Activated CD4-positive, alpha-beta T cell treated with anti-CD3 and anti-CD28 coated beads for 36 hours (primary cell): ENCODE data around the gene DERL2. TPM values are rescaled to one million over a fixed set of nuclear protein-coding genes. Genes with fewer than 3 reads are reported as not detected.
"Not testable (repeated sequence)": the region's sequence is repeated elsewhere in the genome, so short reads cannot be mapped to it uniquely, and the experiment has no call there.

Experiments
- ATAC-seq: fragments of 200-7000 bp; cut with Tn5 transposase; one replicate; pipeline ENCODE4 v1.10.0; 2021; ENCODE audit warnings: mild to moderate bottlenecking, moderate library complexity
- CTCF ChIA-PET: fragments of 350-600 bp; sonication (Branson Sonifier 250); formaldehyde crosslinking; loops from one replicate; lab custom pipeline; 2021; ENCODE audit warnings: antibody characterized with exemption; lab: Charles Lee
- POLR2A ChIA-PET: fragments of 350-600 bp; sonication (Branson Sonifier 250); formaldehyde crosslinking; loops from one replicate; lab custom pipeline; 2021; ENCODE audit warnings: antibody characterized with exemption, inconsistent platforms; lab: Charles Lee
- DNase-seq: peaks from one replicate; pipeline ENCODE4 v3.0.0-alpha.2; 2020
- H3K27ac Mint-ChIP-seq: one replicate; pipeline ENCODE4 v1.8.0; 2021; ENCODE audit warnings: mixed read lengths
- H3K27me3 Mint-ChIP-seq: one replicate; pipeline ENCODE4 v1.8.0; 2021; ENCODE audit warnings: mixed read lengths
- H3K36me3 Mint-ChIP-seq: one replicate; pipeline ENCODE4 v1.8.0; 2021; ENCODE audit warnings: low read depth, mixed read lengths
- H3K4me1 Mint-ChIP-seq: one replicate; pipeline ENCODE4 v1.8.0; 2021; ENCODE audit warnings: mixed read lengths
- H3K4me3 Mint-ChIP-seq: one replicate; pipeline ENCODE4 v1.8.0; 2021; ENCODE audit warnings: mild to moderate bottlenecking, moderate library complexity, mixed read lengths
- H3K9me3 Mint-ChIP-seq: one replicate; pipeline ENCODE4 v1.8.0; 2021; ENCODE audit warnings: low read depth, mixed read lengths
- intact Hi-C, 2 experiments: fragments of 100-400 bp; cut with DNase I in 1 of 2; cut with micrococcal nuclease in 1 of 2; formaldehyde crosslinking; loops; one replicate each; pipeline versions ENCODE4 v1.14.2 to v1.15.1; 2022 to 2024; cut with DNase I, micrococcal nuclease
- total RNA-seq, 2 experiments: library from RNA; stranded (reverse); gene quantifications; one replicate each; pipeline ENCODE4 v1.2.3, GENCODE V29; 2021

The DERL2 gene
- total RNA-seq, 2 experiments from 2014 or later, result 47.7 to 54.9 TPM

DNA sequence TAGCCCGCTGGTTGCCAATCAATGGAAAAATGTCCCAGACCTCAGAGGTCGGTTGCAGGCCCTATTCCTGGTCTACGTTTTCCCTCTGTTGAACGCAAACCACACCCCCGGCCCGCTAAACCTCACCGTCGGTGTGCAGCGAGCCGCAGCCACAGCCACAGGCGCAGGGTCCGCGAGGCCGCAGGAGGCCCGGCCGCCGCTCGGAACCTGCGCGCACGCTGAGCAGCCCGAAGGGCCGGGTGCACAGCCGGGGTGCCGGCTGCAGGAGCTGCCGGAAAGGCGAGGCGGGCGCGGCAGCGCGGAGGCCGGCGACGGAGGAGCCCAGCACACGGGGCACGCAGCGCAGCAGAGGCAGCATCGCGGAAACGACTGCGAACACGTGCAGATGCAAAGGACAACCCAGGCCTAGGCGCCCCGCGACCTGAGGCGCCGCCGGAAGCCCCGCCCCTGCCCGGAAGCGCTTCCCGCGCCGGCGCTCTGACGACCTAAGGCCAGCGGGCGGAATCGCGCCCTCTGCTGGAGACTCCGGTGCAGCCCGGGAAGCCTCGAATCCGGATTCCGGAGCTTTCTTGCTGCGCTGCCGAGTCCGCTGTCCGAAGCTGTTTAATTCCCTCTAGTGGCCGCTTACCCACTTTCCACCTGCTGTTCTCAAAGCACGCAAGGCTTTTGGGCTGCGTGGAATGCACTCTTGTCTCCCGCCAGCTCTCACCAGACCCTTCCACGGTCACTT is 47.1 kb downstream of the DERL2 start, which contains the start of gene C1QBP:
TSS of gene C1QBP (minus strand) at position 440 of the 730 bp plus-strand sequence. CDS start at position 358, 82 bp downstream.
- intact Hi-C loops, result loop anchor here (1.0 to 5.0 kb wide), 14 partner anchors 20 to 1202 kb away; partner anchors contain the start of genes DERL2 (in 2 of the 2), DHX33 (in 2 of the 2), MIS12 (in 2 of the 2) and NUP88 (in 2 of the 2)
- Mint-ChIP-seq H3K27me3 (no peaks in the 10 kb centered on the region), H3K4me1 (peaks cover 44% of the 10 kb centered on the region), H3K36me3 (peaks cover 44% of the 10 kb centered on the region), H3K27ac (peak within 1 kb of the TSS; percentile 92), H3K9me3 (no peaks in the 10 kb centered on the region), H3K4me3 (peak within 1 kb of the TSS; percentile 89)
- CTCF ChIA-PET, result interaction anchor here (0.6 to 2.8 kb wide), 34 partner anchors 9 to 1007 kb away, joined by 3 to 20 read pairs (median 4); partner anchors contain the start of genes DERL2, MIS12, NUP88 and RNF167
- POLR2A ChIA-PET, result interaction anchor here (0.5 to 1.5 kb wide), 7 partner anchors 16 to 1882 kb away, joined by 3 to 11 read pairs (median 3); partner anchors contain the start of genes DHX33, NUP88 and RPAIN
- ATAC-seq, result peak; percentile 92
- peak; percentile 96 for DNase-seq

DNA sequence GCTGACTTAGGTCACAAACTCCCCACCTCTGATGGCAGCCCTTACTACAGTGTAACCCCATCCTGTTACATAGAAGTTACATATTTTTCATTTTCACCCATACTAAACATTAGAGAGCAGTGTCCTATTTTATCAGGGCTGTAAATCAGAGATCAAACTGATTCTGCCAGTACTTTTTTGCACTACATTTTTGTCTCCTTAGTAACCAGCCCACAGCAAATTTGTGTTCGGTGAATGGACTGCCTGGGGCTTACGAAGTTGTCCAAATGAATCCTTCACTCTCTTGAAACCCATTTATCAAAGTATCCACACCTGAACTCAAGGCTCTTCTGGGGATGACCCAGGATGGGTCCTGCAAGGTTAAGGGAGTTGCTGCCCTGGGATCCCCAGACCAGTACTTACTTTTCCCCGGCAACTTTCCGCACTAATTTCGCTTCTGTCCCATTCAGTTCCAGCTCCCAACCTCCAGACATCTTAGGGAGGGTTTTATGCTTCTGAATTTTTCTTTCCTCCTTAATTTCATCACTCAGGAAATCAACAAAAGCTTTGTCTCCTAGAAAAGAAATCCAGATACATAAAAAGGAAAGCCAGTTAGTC is 48.2 kb downstream of the DERL2 start:
- H3K27me3 Mint-ChIP-seq, result no peaks in the 10 kb centered on the region
- H3K27ac Mint-ChIP-seq, result peak overlapping the region; percentile 92
- intact Hi-C loops, result loop anchor here (1.0 to 5.0 kb wide), 7 partner anchors 31 to 1203 kb away; partner anchors contain the start of genes CHRNE (in 1 of the 2), DERL2 (in 1 of the 2), DHX33 (in 1 of the 2) and KIAA0753 (in 1 of the 2)
- H3K9me3 Mint-ChIP-seq, result no peaks in the 10 kb centered on the region
- ATAC-seq (no peak), DNase-seq (no peak)
- H3K36me3 Mint-ChIP-seq, result peaks cover 55% of the 10 kb centered on the region
- ChIA-PET CTCF (interaction anchor here (0.6 to 2.6 kb wide), 4 partner anchors 15 to 1008 kb away, joined by 3 to 19 read pairs (median 10); partner anchors contain the start of genes NUP88 and RPAIN), POLR2A (no interaction called here)
- H3K4me1 Mint-ChIP-seq, result peaks cover 44% of the 10 kb centered on the region
- H3K4me3 Mint-ChIP-seq, result peak overlapping the region; percentile 89

DNA sequence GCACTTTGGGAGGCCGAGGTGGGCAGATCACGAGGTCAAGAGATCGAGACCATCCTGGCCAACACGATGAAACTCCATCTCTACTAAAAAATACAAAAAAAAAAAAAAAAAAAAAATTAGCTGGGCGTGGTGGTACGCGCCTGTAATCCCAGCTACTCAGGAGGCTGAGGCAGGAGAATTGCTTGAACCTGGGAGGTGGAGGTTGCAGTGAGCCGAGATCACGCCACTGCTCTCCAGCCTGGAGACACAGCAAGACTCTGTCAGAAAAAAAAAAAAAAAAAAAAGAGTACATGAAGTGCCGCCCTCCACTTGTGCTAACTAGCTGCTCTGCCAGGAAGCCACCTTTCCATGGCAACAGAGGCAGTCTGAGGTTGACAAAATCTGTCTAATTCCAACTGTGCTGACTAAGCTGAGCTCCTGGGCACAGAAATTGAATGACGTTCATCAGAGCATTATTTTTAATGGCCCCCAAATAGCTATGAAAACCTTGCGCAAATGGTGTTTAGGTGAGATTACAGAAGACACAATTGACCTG is 50.1 kb downstream of the DERL2 start:
- Mint-ChIP-seq H3K27ac (peak overlapping the region; percentile 86), H3K4me3 (peak overlapping the region; percentile 89), H3K4me1 (peaks cover 44% of the 10 kb centered on the region), H3K36me3 (peaks cover 64% of the 10 kb centered on the region)
- H3K9me3 Mint-ChIP-seq, ATAC-seq, H3K27me3 Mint-ChIP-seq: not testable (repeated sequence)
- POLR2A ChIA-PET, result interaction anchor here (0.7 to 1.8 kb wide), 5 partner anchors 10 to 33 kb away, joined by 3 to 6 read pairs (median 5); partner anchors contain the start of genes DHX33, NUP88 and RPAIN
- DNase-seq, result peak; percentile 28
- intact Hi-C loops, result loop anchor here (5.0 kb wide), 4 partner anchors 51 to 534 kb away; partner anchors contain the start of genes CHRNE (in 1 of the 2), DERL2 (in 1 of the 2), MIS12 (in 1 of the 2) and ZNF594 (in 1 of the 2)
- CTCF ChIA-PET, result interaction anchor here (0.5 to 1.3 kb wide), 2 partner anchors 19 to 983 kb away, joined by 3 to 4 read pairs; no protein-coding TSS in a partner anchor

DNA sequence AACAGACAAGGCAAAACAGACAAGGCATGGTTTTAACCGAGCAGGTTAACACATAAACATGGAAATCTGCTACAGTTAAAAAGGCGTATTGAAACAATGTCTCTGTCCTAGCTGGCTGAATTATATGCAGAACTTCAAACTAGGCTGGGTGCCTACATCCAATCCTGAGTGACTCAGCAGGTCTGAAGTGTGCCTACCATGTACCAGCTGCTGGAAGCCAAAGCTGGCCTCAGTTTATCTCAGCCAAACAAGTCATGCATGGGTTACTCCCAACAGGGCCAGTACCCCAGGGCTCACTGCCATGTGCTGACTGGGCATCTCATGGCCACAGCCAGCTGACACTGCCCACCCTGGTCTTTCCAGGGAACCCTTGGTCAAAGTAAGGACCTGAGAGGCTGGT is 51.0 kb downstream of the DERL2 start:
- CTCF ChIA-PET, result no interaction called here
- no peak overlapping the region for H3K4me3 Mint-ChIP-seq
- H3K4me1 Mint-ChIP-seq, result peaks cover 44% of the 10 kb centered on the region
- H3K27ac Mint-ChIP-seq, result peak overlapping the region; percentile 73
- H3K9me3 Mint-ChIP-seq, result no peaks in the 10 kb centered on the region
- H3K27me3 Mint-ChIP-seq, result no peaks in the 10 kb centered on the region
- intact Hi-C loops, result loop anchor here (5.0 kb wide), 4 partner anchors 52 to 533 kb away; partner anchors contain the start of genes CHRNE (in 1 of the 2), DERL2 (in 1 of the 2), MIS12 (in 1 of the 2) and ZNF594 (in 1 of the 2)
- POLR2A ChIA-PET, result interaction anchor here (0.6 kb wide), 1 partner anchor 654 kb away, joined by 3 read pairs; no protein-coding TSS in a partner anchor
- no peak for DNase-seq
- no peak for ATAC-seq
- peaks cover 70% of the 10 kb centered on the region for H3K36me3 Mint-ChIP-seq

DNA sequence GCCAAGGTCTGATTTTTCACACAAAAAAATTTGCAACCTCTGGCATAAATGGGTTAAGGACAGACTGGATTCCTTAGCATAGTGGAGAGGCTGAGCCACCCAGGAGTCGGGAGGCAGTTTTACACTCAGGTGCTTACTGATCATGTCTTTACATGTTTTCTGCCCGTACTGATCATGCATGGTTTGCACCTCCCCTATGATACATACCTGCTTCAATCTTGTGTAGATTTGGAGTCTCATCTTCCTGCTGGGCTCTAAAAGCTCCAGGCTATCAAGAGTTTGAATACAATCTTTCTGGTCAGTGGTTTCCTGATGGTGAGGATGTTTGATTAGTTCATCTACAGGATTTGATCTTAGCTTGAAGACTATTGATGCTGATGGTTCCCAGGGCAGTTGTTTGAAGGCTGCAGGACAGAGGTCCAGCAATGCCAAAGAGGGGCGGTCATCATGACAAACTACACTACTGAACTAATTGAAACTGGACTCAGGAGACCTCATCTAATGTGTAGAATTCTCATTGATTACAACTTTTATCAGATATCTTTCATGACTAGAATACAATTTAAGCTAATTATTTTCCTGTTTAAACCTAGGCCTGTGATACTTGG is 53.9 kb downstream of the DERL2 start:
- no peak for DNase-seq
- no peaks in the 10 kb centered on the region for H3K9me3 Mint-ChIP-seq
- ChIA-PET POLR2A (interaction anchor here (0.6 to 0.7 kb wide), 2 partner anchors 39 to 66 kb away, joined by 3 to 6 read pairs; no protein-coding TSS in a partner anchor), CTCF (interaction anchor here (0.5 to 0.9 kb wide), 3 partner anchors 9 to 320 kb away, joined by 3 to 4 read pairs (median 3); no protein-coding TSS in a partner anchor)
- H3K4me3 Mint-ChIP-seq, result no peak overlapping the region
- intact Hi-C loops, result no loop called here
- H3K27ac Mint-ChIP-seq, result peak overlapping the region; percentile 42
- peaks cover 22% of the 10 kb centered on the region for H3K4me1 Mint-ChIP-seq
- no peaks in the 10 kb centered on the region for H3K27me3 Mint-ChIP-seq
- ATAC-seq, result no peak
- H3K36me3 Mint-ChIP-seq, result peaks cover 77% of the 10 kb centered on the region

DNA sequence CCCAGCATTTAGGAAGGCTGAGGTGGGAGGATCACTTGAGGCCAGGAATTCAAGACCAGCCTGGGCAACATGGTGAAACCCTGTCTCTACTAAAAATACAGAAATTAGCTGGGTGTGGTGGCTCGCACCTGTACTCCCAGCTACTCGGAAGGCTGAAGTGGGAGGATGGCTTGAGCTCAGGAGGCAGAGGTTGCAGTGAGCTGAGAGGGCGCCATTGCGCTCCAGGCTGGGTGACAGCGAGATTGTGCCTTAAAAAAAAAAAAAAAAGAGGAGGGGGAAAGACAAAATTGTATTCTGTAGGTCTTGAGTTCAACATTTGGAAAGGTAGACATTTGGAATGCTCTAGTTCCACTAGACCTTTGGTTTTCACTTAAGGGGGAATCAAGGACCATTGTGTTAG is 54.7 kb downstream of the DERL2 start:
- H3K9me3 Mint-ChIP-seq, H3K4me3 Mint-ChIP-seq, ATAC-seq, POLR2A ChIA-PET, DNase-seq, H3K27me3 Mint-ChIP-seq, intact Hi-C loops: not testable (repeated sequence)
- H3K36me3 Mint-ChIP-seq, result peaks cover 71% of the 10 kb centered on the region
- CTCF ChIA-PET, result interaction anchor here (0.8 to 2.7 kb wide), 3 partner anchors 8 to 14 kb away, joined by 3 to 14 read pairs (median 4); partner anchors contain the start of gene C1QBP
- peaks cover 14% of the 10 kb centered on the region for H3K4me1 Mint-ChIP-seq
- peak overlapping the region; percentile 35 for H3K27ac Mint-ChIP-seq

DNA sequence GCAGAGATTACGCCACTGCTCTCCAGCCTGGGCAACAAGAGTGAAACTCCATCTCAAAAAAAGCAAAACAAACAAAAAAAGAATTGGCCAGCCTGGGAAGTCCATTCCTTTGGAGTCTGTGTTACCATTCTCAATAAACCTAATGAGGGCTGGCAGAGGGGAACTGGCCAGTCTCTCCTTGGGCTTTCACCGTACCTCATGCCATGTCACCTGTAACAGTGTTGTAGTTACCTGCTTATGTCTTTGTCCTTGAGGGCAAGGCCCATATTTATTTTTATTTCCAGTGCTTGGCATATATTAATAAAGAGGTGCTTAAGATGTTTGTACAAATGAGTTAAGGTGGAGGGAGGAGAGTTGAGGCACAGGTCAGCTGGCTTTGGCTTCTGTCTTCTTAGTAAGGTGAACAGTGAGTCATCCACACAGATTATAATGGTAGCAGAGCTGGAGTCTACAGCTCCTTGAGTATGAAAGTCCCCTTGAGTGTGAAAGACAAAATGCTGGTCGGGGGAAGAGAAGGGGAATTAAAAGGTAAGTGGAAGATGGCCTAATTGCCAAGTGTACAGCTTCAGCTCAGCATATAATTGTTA is 55.5 kb downstream of the DERL2 start:
- ChIA-PET CTCF (interaction anchor here (0.8 to 2.7 kb wide), 3 partner anchors 8 to 13 kb away, joined by 3 to 14 read pairs (median 4); partner anchors contain the start of gene C1QBP), POLR2A (interaction anchor here (1.3 kb wide), 1 partner anchor 11 kb away, joined by 6 read pairs; the partner anchor contains the start of genes NUP88 and RPAIN)
- no peak overlapping the region for H3K4me3 Mint-ChIP-seq
- H3K9me3 Mint-ChIP-seq, result no peaks in the 10 kb centered on the region
- ATAC-seq, result no peak
- no peaks in the 10 kb centered on the region for H3K27me3 Mint-ChIP-seq
- H3K36me3 Mint-ChIP-seq, result peaks cover 74% of the 10 kb centered on the region
- no peak for DNase-seq
- intact Hi-C loops, result no loop called here
- H3K4me1 Mint-ChIP-seq, result peaks cover 9% of the 10 kb centered on the region
- peak overlapping the region; percentile 28 for H3K27ac Mint-ChIP-seq

DNA sequence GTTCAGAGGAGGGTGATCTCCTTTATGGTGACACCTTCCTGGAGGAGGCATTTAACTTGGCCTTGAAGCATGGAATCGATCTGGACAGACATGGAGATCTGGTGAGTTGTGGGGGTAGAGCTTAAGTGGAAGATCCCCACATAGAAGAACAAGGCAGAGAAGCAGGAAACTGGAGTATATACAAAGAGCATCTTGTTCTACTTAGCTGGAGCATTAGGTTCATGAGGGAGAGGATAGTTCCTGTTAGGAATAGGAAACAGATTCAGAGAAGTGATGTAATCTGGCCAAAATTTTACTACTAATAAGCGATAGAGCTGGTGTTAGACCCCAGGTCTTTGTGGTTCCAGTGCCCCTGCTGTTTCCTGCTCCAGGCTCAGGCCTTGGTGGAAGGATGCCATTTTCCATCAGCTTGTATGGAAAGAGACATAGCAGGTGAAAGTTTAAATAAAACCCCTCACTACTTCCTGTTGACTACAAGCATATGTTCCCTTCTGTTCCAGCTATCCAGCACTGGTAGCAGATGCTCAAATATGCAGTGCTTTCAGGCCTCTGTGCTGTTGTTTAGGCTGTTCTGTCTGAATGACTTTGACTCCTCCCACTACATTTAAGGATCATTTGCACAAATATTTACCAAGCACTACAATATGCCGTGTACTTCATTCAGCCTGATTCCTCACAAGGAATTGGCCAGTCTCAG is 56.6 kb downstream of the DERL2 start:
- H3K4me3 Mint-ChIP-seq, result no peak overlapping the region
- ChIA-PET CTCF (interaction anchor here (1.6 to 2.7 kb wide), 2 partner anchors 10 to 11 kb away, joined by 5 to 14 read pairs; partner anchors contain the start of gene C1QBP), POLR2A (interaction anchor here (1.3 kb wide), 1 partner anchor 10 kb away, joined by 6 read pairs; the partner anchor contains the start of genes NUP88 and RPAIN)
- intact Hi-C loops, result no loop called here
- no peak for DNase-seq
- peak overlapping the region; percentile 35 for H3K27ac Mint-ChIP-seq
- H3K9me3 Mint-ChIP-seq, result no peaks in the 10 kb centered on the region
- no peak for ATAC-seq
- H3K27me3 Mint-ChIP-seq, result no peaks in the 10 kb centered on the region
- peaks cover 71% of the 10 kb centered on the region for H3K36me3 Mint-ChIP-seq
- peaks cover 5% of the 10 kb centered on the region for H3K4me1 Mint-ChIP-seq

DNA sequence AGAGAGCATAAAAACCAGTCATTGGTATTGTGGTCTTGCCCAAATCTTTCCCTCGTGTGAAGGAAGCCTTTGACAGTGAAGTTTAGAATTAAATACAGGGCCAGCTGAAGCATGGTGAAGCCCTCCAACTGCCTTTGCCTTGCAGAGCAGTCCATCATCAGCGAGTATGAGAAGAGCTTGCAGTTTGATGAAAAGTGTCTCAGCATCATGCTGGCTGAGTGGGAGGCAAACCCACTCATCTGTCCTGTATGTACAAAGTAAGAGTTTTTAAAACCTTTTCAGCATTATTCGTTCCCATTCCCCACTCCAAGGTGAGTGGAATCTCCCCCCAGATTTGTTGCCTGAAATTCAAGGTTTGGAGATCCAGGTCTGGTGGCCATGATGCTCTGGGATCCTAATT is 60.2 kb downstream of the DERL2 start:
- ChIA-PET CTCF (no interaction called here), POLR2A (interaction anchor here (1.0 kb wide), 1 partner anchor 11 kb away, joined by 3 read pairs; no protein-coding TSS in a partner anchor)
- DNase-seq (no peak), ATAC-seq (no peak)
- peaks cover 25% of the 10 kb centered on the region for H3K4me1 Mint-ChIP-seq
- no peak overlapping the region for H3K4me3 Mint-ChIP-seq
- H3K27ac Mint-ChIP-seq, result no peak overlapping the region
- H3K36me3 Mint-ChIP-seq, result peaks cover 67% of the 10 kb centered on the region
- intact Hi-C loops, result no loop called here
- no peaks in the 10 kb centered on the region for H3K9me3 Mint-ChIP-seq
- no peaks in the 10 kb centered on the region for H3K27me3 Mint-ChIP-seq
